HepG2 (cell line): ENCODE data around the gene DDIT4. TPM values are rescaled to one million over a fixed set of nuclear protein-coding genes. Genes with fewer than 3 reads are reported as not detected.
A peak's percentile ranks its signal among the peaks of the same experiment; 100 is the strongest.

ENCODE experiments used
- CEBPB ChIP-seq: IDR thresholded peaks from 2 replicates; pipeline ENCODE4 v1.6.1; 2011; ENCODE audit warnings: low read depth, low read length, improper control_type of control experiment, borderline replicate concordance
- FOXJ3 ChIP-seq: sonication (generic); formaldehyde crosslinking; IDR thresholded peaks from 2 replicates; pipeline ENCODE4 v1.4.0; 2020; ENCODE audit warnings: missing genetic modification reagents, mild to moderate bottlenecking, borderline replicate concordance
- HES4 ChIP-seq: sonication (generic); formaldehyde crosslinking; IDR thresholded peaks from 2 replicates; pipeline ENCODE4 v1.9.0; 2021; ENCODE audit warnings: mild to moderate bottlenecking, missing genetic modification reagents, borderline replicate concordance
- HNRNPL ChIP-seq: fragments of 200-400 bp; formaldehyde crosslinking; IDR thresholded peaks from 2 replicates; pipeline ENCODE4 v1.6.1; 2017; ENCODE audit warnings: mild to moderate bottlenecking, low read depth, low read length
- MAZ ChIP-seq, 2 experiments: sonication (generic) in 1 of 2; formaldehyde crosslinking in 1 of 2; IDR thresholded peaks; 2 replicates each; pipeline versions ENCODE4 v1.5.0 to v1.6.1; 2012 to 2020; ENCODE audit warnings: low read depth in 2 of 2, mild to moderate bottlenecking in 2 of 2, borderline replicate concordance in 1 of 2, improper control_type of control experiment in 1 of 2, low read length in 1 of 2, missing genetic modification reagents in 1 of 2, moderate library complexity in 1 of 2
- MED8 ChIP-seq: sonication (generic); formaldehyde crosslinking; IDR thresholded peaks from 2 replicates; pipeline ENCODE4 v1.8.1; 2023; ENCODE audit warnings: mild to moderate bottlenecking, missing genetic modification reagents; ENCODE audit not compliant: insufficient replicate concordance
- MIXL1 ChIP-seq: IDR thresholded peaks from 2 replicates; pipeline ENCODE4 v1.6.1; 2016
- MTA1 ChIP-seq: sonication (generic); formaldehyde crosslinking; IDR thresholded peaks from 2 replicates; pipeline ENCODE4 v1.4.0; 2020; ENCODE audit warnings: missing genetic modification reagents, mild to moderate bottlenecking, borderline replicate concordance
- NCOA2 ChIP-seq: sonication (generic); formaldehyde crosslinking; IDR thresholded peaks from 2 replicates; pipeline ENCODE4 v1.8.0; 2022; ENCODE audit warnings: inconsistent platforms
- RCOR2 ChIP-seq: IDR thresholded peaks from 2 replicates; pipeline ENCODE4 v1.6.1; 2016; ENCODE audit warnings: missing biosample characterization, missing genetic modification reagents
- SOX6 ChIP-seq, 2 experiments: fragments of 450-650 bp in 1 of 2; sonication (generic) in 1 of 2; formaldehyde crosslinking in 1 of 2; IDR thresholded peaks; 2 replicates each; pipeline versions ENCODE4 v1.4.0 to v1.6.1; 2017 to 2020; ENCODE audit warnings: antibody characterized with exemption in 1 of 2, mild to moderate bottlenecking in 1 of 2, missing genetic modification reagents in 1 of 2
- ZNF180 ChIP-seq: sonication (generic); formaldehyde crosslinking; IDR thresholded peaks from 2 replicates; pipeline ENCODE4 v1.4.0; 2020; ENCODE audit warnings: low read depth, missing genetic modification reagents, borderline replicate concordance
- ZNF670 ChIP-seq: sonication (generic); formaldehyde crosslinking; IDR thresholded peaks from 2 replicates; pipeline ENCODE4 v1.8.0; 2022; ENCODE audit warnings: mild to moderate bottlenecking, missing genetic modification reagents, borderline replicate concordance
- ZNF720 ChIP-seq: sonication (generic); formaldehyde crosslinking; IDR thresholded peaks from 2 replicates; pipeline ENCODE4 v1.4.0; 2020; ENCODE audit warnings: missing genetic modification reagents
- ZNF879 ChIP-seq: sonication (generic); formaldehyde crosslinking; IDR thresholded peaks from 2 replicates; pipeline ENCODE4 v1.8.1; 2023; ENCODE audit warnings: missing genetic modification reagents
- polyA plus RNA-seq, 8 experiments: library from polyadenylated mRNA; depleted of rRNA in 3 of 8; stranded (reverse) in 7 of 8; unstranded in 1 of 8; fragments of >200 nt; fragmentation: Illumina TruSeq in 4 of 8; extraction: Trizol in 4 of 8; gene quantifications; 2 replicates each; pipeline versions ENCODE4 v1.2.1 to v1.2.3, GENCODE V29; 2011 to 2016; ENCODE audit warnings: low read depth in 4 of 8, missing spikeins in 1 of 8, mixed read lengths in 1 of 8; ENCODE audit not compliant: insufficient read depth in 1 of 8
- total RNA-seq, 5 experiments: library from RNA; depleted of rRNA; stranded (reverse); fragments of >200 nt; fragmentation: Illumina TruSeq; extraction: Trizol; gene quantifications; 2 replicates each; pipeline ENCODE4 v1.2.3, GENCODE V29; 2016; ENCODE audit warnings: low read depth in 1 of 5
- TF ChIP-seq, protein P1 (sequence below): sonication (generic); formaldehyde crosslinking; IDR thresholded peaks from 2 replicates; pipeline ENCODE4 v1.4.0; 2020; ENCODE audit warnings: missing genetic modification reagents
- TF ChIP-seq, protein P2 (sequence below): IDR thresholded peaks from 2 replicates; pipeline ENCODE4 v1.6.1; 2016; ENCODE audit warnings: missing genetic modification reagents, missing compliant biosample characterization
- TF ChIP-seq, protein P3 (sequence below): sonication (generic); formaldehyde crosslinking; IDR thresholded peaks from 2 replicates; pipeline ENCODE4 v1.4.0; 2020; ENCODE audit warnings: mild to moderate bottlenecking, low read depth, missing genetic modification reagents
- TF ChIP-seq, protein P4 (sequence below): sonication (generic); formaldehyde crosslinking; IDR thresholded peaks from 2 replicates; pipeline ENCODE4 v1.5.0; 2020; ENCODE audit warnings: mild to moderate bottlenecking, missing genetic modification reagents, borderline replicate concordance

The DDIT4 gene
- total and polyA plus RNA-seq, 2 of the 13 experiments (the other 11 are each of a cell fraction or from before 2014, with no cell fraction given) = 35.6 to 40.7 TPM

DNA sequence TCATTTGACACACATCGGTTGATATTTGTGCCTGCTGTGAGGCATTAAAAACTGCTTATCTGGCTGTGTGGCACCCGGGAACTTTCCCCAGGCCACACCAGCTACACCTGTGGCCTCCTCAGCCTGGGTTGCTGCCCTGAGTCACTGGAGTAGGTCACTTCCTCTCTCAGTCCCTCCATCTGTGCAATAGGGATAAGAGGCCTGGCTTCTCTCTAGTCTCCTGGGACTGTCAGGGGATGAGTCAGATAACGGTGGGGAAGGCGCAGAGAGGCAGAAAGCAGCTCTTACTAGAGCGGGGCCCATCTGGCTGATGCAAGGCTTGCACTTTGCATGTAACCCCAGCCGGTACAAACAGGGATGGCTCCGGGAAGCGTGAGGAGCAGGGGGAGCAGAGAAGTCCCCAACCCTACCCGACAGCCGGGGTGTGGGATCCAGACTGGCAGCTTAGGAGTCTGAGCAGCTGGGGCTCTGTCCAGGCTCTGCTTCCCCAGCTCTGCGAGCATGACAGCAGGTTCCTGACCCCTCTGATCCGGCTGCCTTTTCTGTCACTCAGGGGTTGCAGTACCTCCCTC is 47.0 kb downstream of the DDIT4 start (continued):
- TF ChIP-seq, protein P1, sequence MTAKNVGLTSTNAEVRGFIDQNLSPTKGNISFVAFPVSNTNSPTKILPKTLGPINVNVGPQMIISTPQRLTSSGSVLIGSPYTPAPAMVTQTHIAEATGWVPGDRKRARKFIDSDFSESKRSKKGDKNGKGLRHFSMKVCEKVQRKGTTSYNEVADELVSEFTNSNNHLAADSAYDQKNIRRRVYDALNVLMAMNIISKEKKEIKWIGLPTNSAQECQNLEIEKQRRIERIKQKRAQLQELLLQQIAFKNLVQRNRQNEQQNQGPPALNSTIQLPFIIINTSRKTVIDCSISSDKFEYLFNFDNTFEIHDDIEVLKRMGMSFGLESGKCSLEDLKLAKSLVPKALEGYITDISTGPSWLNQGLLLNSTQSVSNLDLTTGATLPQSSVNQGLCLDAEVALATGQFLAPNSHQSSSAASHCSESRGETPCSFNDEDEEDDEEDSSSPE (CRISPR knock-in tag) = 0 out of 2 replicates have a peak, but pooled peaks have one; percentile 23
- TF ChIP-seq SOX6 (IDR thresholded peaks at IDR 0.05) (no peak), SOX6 (CRISPR knock-in tag; IDR thresholded peaks at IDR 0.05) (peak; percentile 56; the same call in 1 of the 2 replicates), NCOA2 (CRISPR knock-in tag) (peak; percentile 65), ZNF879 (no peak), HNRNPL (no peak), ZNF180 (no peak), CEBPB (peak; percentile 96), MTA1 (CRISPR knock-in tag) (no peak), FOXJ3 (CRISPR knock-in tag) (peak; percentile 40; the same call in 1 of the 2 replicates), ZNF720 (no peak), MIXL1 (CRISPR knock-in tag) (peak; percentile 51; the same call in 1 of the 2 replicates), HES4 (0 out of 2 replicates have a peak, but pooled peaks have one; percentile 33), RCOR2 (CRISPR knock-in tag) (peak; percentile 74; the same call in 1 of the 2 replicates), ZNF670 (CRISPR knock-in tag) (peak; percentile 53; the same call in 1 of the 2 replicates), MED8 (CRISPR knock-in tag) (peak; percentile 75), MAZ (IDR thresholded peaks at IDR 0.05; ENCODE audit: borderline replicate concordance, low read depth, low read length) (no peak; the same call in 1 of the 2 replicates), MAZ (CRISPR knock-in tag; IDR thresholded peaks at IDR 0.05; ENCODE audit: low read depth) (peak; percentile 78)
- TF ChIP-seq, protein P2, sequence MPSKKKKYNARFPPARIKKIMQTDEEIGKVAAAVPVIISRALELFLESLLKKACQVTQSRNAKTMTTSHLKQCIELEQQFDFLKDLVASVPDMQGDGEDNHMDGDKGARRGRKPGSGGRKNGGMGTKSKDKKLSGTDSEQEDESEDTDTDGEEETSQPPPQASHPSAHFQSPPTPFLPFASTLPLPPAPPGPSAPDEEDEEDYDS = peak; percentile 74
- TF ChIP-seq, protein P3, sequence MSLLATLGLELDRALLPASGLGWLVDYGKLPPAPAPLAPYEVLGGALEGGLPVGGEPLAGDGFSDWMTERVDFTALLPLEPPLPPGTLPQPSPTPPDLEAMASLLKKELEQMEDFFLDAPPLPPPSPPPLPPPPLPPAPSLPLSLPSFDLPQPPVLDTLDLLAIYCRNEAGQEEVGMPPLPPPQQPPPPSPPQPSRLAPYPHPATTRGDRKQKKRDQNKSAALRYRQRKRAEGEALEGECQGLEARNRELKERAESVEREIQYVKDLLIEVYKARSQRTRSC (CRISPR knock-in tag) = no peak; the same call in 1 of the 2 replicates
- TF ChIP-seq, protein P4, sequence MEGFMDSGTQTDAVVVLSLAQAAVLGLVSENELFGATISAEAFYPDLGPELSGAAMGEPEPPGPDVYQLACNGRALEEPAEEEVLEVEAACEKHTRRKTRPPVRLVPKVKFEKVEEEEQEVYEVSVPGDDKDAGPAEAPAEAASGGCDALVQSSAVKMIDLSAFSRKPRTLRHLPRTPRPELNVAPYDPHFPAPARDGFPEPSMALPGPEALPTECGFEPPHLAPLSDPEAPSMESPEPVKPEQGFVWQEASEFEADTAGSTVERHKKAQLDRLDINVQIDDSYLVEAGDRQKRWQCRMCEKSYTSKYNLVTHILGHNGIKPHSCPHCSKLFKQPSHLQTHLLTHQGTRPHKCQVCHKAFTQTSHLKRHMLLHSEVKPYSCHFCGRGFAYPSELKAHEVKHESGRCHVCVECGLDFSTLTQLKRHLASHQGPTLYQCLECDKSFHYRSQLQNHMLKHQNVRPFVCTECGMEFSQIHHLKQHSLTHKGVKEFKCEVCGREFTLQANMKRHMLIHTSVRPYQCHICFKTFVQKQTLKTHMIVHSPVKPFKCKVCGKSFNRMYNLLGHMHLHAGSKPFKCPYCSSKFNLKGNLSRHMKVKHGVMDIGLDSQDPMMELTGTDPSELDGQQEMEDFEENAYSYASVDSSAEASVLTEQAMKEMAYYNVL = 0 out of 2 replicates have a peak, but pooled peaks have one; percentile 77
